ENCODE data around the gene SCML2.
"Not testable (repeated sequence)": the region's sequence is repeated elsewhere in the genome, so short reads cannot be mapped to it uniquely, and the experiment has no call there.

The SCML2 gene

DNA sequence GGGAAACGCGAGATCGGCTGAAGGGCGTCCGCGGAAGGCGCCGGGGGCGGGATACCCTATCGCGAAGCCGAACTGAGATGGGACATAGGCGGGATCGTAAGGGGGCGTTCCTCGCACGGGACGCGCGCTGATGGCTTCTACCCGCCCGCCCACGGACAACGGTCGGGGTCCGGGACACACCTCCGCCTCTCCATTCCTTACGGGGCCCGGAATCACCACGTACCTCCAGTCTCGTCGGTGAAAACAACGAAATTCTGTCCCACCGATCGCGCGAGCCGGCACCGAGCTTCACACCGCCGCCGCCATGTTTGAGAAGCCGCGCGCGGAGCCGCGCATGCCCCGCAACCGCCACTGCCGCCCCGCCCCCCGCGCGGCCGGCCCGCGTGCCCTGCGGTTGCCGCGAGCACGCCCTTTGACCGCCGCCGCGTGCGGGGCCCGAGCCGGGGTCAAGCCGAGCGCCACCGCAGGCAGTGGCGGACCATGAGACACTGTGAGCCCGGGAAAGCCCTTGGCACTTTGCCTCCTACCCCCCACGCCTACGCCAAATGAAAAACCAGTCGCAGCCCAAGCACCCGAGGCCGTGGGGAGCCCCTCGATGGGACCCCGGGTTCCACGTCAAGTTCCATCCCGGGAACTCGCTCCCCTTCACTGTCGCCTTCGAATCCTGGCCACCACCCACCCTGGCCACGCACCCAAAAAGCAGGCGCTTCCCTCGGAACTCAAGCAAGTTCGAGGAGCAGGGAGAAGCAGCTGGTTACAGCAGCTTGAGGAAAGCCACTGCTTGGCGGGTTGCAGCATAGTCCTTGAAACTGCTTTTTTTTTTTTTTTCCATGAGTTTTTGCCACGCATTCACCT, at the start of gene SCML2:
TSS of gene SCML2 (minus strand) at position 320 of the 855 bp plus-strand sequence. CDS start 20,617 bp downstream, outside the sequence.
- DNase-seq: peak; percentile 56

DNA sequence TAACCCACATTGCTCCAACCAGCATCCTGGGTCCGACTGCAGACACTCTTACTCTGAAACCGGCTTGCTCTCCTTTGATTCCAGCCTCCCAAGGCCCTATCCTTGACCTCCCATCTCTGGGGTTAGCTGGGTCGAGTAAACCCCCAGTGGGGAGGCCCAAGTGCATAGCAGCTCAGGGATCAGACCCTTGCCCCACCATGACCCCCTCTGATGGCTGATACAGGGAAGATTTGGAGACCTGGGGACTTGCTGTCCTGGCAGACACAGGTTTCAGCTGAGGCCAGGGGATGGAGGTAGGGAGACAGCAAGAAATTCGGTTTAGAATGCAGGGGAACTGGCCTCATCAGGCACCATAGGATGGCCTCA, 47.3 kb upstream of the SCML2 start:
- no peak for DNase-seq

DNA sequence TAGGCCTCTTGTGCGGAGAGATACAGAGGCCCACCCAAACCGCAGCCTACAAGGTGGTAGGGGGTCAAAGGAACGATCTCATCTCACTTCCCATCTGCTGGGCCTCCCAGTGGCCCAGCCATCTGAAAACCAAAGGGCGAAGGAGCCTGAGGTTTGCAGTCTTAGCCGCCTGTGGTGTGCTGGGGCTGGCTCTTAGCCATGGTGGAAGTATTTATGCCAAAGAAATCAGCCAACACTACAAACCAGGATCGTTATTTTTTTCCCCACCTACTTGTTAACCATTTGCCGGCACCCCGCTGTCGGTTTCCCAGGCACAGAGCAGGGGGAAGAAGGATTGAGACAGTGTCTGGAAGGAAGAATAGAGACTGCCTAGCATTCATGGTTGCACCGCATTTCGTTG, 40.0 kb upstream of the SCML2 start:
- DNase-seq: no peak

DNA sequence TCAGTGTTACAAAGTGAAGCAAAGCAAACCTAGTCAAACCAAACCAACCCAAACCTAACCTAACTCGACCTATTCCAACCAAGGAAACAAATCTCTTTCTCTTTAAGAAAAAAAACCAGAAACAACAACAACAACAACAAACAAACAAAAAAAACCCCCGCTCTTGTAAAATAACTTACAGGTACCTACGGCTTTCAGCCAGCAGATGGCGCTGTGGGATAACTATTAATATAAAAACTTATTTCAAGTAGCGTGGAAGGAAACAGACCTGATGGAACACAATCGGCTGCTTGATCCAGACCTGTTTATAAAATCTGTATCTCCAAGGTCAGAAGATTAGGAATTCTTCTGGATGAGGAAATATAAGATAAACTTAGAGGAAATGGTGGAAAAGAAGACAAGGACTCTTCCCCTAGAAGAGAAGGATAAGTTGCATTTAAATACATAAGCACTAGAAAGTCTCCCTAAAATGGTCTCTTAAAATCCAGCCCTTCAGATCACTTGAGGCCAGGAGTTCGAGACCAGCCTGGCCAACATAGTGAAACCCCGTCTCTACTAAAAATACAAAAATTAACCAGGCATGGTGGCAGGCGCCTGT, 36.6 kb upstream of the SCML2 start:
- peak; percentile 54 for DNase-seq

DNA sequence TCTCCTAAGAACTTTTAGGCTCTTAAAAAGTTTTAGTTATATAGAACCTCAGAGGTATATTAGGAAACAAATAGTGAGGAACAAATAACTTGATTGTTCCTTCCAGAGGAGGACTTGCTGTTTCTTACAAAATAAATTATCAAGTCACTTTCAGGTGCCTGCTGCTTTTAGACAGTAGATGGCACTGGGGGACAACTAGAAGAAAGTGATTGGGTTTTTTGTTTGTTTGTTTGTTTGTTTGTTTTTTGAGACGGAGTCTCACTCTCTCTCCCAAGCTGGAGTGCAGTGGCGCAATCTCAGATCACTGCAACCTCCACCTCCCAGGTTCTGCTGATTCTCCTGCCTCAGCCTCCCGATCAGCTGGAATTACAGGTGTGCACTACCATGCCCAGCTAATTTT, 35.5 kb upstream of the SCML2 start:
- no peak for DNase-seq

DNA sequence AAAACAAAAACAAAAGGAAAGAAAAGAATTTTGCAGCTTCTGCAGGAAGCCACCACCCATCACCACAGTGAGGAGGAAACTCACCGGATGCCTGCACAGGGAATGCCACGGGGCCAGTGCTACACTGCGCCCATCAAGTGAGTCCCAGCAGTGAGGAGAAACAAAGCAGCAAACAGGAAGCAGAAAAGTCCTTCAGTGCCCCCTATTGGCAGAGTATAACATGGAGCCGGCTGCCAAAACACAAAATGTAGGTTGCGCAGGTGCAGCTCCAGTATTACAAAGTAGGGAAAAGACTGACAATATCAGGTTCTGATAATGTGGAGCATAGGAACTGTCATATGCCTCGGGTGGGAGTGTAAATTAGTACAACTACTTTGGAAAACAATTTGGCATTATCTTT, 23.3 kb upstream of the SCML2 start:
- DNase-seq: peak; percentile 42

DNA sequence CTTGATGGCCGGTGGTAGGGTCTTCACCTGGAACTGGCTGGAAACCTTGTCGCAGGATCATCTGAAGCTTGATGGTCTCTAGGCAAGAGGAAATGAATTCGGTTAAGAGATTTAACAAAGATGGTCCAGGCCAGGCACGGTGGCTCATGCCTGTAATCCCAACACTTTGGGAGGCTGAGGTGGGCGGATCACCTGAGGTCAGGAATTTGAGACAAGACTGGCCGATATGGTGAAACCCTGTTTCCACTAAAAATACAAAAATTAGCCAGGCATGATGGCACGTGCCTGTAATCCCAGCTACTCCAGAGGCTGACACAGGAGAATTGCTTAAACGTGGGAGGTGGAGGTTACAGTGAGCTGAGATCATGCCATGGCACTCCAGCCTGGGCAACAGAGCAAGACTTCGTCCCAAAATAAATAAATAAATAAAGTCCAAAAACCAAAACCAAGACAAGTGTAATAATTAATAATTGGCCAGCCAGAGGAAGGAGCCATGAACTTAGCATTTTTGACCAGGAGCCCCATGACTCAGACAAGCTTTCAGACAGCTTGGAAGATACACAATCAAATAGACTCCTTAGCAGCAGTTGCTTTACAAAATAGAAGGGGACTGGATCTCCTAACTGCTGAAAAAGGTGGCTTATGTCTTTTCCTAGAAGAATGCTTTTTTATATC, 20.8 kb upstream of the SCML2 start:
- DNase-seq: not testable (repeated sequence)

DNA sequence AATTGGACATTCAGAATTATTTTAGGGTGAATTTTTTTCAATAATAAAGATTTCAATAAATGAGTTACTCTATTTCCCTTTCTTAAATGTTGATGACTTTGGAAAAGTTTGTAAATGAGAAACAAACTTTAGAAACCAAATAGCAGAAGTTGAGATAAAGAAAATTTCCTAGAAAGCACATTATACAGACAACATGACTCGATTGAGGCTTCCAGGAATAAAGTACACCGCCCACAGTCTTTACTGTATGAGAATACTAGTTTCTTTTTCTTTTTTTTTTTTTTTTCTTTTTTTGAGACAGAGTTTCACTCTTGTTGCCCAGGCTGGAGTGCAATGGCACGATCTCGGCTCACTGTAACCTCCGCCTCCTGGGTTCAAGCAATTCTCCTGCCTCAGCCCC, 14.6 kb upstream of the SCML2 start:
- DNase-seq: not testable (repeated sequence)

DNA sequence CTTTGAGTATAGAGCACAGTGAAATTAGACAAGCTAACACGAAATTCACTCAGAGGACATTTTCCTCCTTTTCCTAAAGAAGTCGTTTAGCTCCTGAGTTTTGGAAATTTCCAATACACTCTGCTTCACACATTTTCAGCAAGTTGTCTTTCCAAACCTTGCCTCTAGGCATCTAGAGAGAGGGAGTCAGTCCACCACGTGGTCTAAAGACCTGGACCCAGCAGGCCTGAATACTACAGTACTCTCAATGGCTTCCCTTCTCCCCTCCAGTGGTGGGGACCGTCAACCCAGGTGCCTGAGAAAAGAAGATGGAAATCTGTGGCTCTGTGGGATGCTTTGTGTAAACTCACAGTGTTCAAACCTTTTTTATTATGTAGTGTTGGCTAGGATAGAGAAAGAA, 13.9 kb upstream of the SCML2 start:
- no peak for DNase-seq

DNA sequence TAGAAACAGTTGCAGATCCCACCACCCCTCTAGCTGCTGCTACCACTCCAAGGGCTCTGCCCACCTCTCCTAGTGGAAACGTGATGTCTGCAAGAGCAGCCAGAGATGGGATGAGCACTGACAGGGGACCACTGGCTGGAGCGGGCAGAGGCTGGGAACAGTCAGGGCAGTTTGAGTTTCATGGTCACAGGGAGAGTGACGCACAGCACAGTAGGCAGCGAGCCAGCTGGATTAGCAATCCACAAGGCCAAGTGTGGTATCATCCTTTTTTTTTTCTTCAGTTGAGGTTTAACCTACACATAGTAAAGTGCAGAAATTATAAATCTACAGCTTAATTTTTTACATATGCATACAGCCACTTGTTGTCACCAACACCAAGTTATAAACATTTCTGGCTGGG, 6.4 kb upstream of the SCML2 start:
- DNase-seq: peak; percentile 7

DNA sequence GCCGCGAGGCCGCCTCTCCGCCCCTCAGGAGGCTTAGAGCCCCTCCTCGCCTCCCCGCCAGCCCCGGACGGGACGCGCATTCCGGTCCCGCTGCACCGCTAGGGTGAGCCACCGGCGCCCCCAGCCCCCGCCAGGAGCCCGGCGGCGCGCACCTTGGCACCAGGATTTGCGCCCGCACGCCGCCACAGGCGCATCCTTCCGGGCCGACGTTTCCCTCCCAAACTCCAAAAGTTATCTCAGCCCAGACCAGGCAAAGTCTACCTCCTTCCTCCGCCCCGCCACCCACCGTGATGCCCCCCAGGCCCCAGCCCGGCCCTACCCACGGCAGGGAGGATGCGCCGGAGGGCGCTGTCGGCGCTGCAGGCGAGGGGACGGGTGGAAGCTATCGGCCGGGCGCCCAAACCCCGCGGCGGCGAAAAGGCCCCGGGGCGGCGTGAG, 538 bp downstream of the SCML2 start:
- peak; percentile 32 for DNase-seq

DNA sequence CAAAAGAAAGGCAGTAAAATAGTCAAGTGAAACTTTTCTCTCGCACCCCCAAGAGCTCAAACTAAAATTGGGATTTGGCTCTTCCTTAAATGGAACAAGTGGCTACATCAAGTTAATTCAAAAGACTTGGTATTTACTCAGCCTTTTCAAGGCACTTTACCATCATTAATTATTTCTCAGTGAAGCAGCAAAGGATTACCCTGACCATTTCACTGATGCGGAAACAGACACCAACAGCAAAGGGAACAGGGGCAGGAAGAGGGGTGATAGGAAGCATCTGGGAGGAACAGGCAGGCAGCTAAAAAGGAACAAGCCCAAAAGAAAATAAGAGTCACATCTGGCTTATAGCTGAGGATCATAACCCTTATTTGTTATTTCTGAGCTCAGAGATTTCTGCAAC, 2.7 kb downstream of the SCML2 start:
- no peak for DNase-seq

DNA sequence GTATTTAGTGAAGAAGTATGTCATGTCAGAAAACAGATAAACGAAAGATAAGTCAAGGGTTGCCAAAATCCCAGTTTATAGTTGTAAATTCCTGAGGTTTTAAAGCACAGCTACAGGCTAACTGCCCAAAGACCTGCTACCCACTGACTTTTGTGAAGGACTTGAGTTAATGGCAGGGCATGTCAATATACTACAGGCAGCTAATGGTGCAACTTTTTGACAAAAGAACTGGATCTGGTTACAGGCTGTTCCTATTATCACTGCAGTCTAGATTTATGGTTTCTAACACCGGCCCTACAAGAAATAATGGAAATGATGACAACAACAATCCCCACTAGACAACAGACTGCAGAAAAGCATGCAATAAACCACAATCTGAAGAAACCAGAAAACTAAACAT, 6.4 kb downstream of the SCML2 start:
- no peak for DNase-seq

DNA sequence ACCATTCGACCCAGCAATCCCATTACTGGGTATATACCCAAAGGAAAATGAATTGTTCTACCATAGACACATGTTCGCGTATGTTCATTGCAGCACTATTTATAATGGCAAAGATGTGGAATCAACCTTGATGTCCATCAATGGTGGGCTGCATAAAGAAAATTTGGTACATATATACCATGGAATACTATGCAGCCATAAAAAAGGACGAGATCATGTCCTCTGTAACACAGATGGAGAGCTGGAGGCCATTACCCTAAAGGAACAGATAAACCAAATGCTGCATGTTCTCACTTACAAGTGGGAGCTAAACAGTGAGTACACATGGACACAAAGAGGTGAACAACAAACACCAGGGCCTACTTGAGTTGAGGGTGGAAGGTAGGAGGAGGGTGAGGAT, 45.1 kb downstream of the SCML2 start:
- DNase-seq: no peak

DNA sequence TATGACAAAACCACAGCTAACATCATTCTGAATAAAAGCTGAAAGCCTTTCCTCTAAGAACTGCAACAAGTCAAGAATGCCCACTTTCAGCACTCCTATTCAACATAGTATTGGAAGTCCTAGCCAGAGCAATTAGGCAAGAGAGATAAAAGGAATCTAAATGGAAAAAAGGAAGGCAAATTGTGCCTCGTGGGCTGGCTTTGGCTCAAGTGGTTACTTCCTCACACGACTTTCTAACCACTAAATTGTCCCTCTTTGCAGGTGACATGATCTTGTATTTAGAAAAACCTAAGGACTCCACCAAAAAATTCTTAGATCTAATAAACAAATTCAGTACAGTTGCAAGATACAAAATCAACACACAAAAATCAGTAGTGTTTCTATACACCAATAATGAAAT, 57.2 kb downstream of the SCML2 start:
- no peak for DNase-seq

DNA sequence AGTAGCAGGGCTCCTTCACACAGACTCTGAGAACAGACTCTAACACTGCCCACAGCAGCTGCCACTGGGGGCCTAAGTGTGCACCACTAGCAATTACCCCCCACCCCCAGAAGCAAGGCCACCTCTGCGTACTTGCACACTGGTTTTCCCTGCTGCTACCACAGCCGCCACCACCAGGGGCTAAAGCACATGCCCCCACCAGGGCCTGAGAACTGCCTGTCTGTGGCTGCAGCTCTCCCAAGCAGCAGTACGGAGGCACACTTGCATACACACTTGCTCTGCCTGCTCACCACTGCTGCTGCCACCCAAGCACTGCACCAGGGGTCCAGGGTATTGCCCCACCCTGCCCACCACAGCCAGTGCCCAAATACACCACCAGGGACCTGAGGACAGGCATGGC, 59.6 kb downstream of the SCML2 start:
- no peak for DNase-seq

DNA sequence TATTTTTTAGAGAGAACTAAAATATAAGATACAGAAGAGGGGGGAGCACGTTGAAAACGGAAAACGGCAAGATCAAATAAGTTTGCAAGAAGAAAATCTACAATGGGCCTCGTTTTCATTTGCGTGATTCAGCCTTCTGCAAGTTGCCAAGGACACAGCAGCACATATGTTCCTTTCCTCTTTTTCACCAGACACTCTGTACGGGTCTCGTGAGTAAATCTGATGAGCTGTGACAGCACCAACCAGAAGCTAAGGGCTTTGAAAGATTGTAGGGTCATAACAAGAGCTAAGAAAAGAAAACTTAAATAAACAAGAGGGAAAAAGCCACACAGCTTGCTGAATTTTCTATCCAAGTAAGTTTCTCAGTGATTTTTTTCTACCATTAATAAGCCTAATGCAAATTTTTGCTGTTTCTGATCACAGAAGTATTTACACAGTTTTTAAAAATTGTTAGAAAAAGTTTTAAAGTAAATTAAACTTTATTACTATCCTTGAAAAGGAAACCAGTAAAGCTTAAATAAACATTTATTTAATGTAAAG, 63.4 kb downstream of the SCML2 start:
- DNase-seq: no peak

DNA sequence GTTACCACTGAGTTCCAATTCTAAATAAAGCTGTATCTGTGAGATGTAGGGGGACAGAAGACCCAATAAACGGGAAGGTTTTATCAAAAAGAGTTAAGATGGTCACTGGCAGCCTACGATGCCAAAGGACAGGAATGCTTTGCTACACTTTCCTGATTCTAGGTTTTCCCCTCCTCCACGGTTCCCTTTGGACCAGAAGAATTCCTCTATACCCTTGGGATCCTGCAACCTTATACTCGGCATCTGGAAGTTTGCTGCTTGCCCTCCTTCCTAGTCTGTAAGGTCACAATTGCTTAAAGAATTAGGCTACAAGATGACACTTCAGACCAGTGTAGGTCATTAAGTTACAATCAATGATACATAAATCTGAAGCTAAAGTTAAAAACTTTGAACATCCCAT, 64.3 kb downstream of the SCML2 start:
- no peak for DNase-seq

DNA sequence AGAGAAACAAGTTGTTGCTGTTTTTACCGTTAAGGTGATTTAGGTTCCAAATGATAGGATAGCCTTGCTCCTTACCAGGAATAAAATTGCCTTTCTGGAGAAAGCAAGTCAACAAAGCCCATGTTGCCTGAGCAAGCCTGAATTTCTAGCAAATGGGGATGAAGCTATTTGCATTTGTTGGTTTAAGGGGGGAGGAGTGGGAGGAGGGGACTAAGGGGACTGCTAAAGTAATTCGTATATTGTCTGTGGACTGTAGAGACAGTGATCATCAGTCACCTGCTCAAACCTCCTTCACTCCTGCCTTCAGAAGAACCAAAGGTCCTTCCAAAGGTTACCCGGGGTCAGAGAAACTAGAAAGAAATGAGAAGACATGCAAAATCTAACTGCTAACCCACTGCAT, 65.8 kb downstream of the SCML2 start:
- no peak for DNase-seq

DNA sequence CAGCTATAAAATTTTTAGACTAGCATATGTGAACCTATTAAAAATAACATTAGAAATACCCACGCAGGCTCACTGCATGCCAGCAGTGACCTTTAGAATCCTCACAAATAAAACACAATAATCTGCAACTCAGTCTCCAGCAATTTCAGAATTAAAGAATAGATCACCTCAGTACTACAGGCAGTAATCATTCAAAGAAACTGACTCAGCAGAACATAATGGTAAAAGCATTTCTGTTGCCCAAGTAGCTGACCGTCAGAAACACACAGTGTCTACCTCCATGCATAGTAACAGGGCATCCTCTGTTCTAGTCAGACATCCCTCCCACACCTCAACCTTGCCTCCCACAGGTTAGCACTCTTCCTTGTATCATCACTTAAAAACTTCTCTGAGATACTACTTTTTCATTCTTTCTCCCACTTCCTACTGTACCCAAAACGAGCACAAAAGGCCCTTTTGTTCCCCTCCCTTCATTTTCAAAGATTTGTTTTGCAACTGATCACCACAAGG, 68.1 kb downstream of the SCML2 start:
- DNase-seq: no peak

DNA sequence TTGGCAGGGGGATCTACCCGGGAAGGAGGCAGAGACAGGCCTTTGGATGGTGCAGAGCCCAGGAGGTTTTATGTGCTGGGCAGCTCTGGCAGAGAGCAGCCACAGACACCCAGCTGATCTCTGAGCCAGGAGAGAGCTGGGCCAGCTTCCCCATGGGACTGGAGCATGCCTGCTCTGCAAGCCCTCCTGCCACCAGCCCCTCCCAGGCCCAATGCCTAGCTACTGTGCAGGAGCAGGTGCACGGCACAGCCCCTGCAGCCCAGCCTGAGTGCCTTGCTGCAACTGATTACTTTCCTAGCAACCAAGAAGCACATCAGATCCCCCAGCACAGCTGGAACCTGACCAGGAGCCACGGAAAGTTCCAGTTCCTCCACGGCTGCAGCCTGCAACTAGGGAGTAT, 76.0 kb downstream of the SCML2 start:
- no peak for DNase-seq

DNA sequence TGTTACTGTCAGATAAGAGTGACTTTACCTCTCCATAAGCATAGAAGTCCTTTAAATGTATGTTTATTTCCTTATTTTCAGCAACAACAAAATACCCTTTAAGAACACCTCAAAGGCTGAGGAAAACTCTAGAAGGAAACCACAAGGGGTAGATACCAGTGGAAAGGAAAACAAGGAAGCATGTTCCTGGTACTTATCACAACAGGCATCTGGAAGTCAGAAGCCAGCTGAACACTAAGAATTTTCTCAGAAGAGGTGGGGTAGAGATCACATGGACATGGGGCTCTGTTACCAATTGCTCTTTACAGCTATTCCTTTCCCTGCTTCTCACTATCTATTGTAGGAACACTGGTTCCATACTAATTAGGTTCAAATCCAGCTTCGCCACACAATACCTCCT, 82.3 kb downstream of the SCML2 start:
- DNase-seq: no peak

DNA sequence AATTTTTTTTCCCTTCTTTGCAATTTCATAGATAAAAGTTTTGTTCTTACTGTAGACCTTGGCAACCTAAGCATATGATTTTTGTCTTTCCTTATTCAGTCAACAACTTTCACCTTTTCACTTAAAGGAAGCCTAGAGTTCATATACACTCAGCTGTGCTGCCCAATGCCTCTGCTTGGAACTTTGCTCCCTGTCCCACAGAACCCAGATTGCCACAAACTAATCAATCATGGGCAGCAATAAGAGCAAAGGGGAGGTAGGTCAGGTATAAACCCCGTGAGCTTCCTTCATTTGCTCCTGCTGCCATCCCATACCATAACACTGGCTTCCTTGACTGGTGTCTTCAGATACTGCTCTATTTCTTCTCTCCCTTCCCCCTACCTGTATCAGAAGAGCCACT, 82.8 kb downstream of the SCML2 start:
- no peak for DNase-seq

DNA sequence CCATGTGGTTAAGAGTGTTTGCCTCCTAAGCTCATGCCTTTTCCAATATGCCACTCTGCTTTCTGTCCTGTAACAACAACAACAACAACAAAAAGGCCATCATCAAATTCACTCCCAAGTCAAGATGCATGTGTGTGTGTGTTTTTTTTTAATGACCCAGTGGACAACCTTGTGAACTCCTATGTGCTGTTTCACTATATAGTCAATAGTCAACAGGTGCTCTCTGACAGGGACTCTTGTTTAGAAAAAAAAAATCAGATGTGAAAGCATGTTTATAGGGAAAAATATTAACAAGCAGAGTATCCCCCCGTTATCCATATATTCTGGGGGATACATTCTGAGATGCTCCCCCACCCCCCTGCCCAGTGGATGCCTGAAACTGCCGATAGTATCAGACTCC, 83.2 kb downstream of the SCML2 start:
- no peak for DNase-seq

Data from RPMI8226 (cell line).